HUDEP-2 (cell line): Measurements from ENCODE around the gene HDHD2.

ENCODE experiments used
- DNase-seq, 76 experiments: peaks; one replicate each; lab custom pipeline; 2025; ENCODE audit not compliant: unreplicated experiment in 76 of 76; lab: John Stamatoyannopoulos, UW

HDHD2 gene

DNA sequence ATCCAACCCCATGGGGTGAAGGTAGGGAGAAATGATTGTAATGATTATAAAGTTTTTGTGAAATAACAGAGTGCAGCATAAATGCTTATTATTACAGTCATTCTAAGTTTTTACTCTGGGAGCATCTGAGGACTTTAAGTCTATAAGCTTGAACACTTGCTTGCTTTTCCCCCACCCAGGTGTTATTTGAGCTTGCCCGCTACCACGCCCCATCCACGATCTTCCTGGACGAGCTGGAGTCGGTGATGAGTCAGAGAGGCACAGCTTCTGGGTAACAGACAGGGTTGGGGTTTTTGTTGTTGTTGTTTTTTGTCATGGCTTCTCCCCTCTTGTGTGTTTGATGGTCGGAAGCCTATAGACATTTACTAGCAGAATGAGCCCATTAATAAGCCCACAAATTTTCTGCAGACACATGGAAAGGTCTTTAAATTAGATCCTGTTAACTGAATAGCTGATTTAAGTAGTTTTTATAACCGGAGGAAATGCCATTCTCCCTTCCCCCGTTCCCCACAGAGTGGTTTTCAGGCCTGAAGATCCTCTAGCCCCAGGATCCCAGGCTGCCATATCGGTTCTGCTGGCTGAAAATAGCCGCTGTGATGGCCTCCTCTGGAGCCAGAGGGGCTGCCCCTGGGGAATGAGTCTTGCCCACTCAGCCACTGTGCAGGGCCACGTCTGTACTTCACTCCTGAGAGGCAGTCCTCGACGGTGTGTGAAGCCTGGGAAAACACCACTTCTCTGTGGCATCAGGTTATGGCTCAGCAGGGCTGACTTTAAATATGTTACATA is 75.0 kb downstream of the HDHD2 start:
- no peak for DNase-seq

DNA sequence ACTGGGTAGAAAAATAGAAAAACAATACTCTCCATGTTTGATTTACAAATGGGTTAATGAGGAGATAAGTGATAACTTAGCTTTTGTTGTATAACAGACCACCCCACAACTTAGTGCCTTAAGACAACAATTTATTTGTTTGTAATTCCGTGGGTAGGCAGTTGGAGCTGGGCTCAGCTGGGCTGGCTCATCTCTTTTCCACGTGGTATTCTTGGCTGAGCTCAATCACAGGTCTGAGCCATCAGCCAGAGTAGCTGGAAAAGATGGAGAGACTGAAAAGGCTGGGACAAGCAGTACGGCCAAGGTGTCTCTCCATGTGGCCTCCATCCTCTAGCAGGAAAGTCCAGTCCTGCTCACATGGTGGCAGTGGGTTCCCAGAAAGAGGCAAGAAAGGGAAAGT is 82.7 kb downstream of the HDHD2 start:
- DNase-seq: no peak

DNA sequence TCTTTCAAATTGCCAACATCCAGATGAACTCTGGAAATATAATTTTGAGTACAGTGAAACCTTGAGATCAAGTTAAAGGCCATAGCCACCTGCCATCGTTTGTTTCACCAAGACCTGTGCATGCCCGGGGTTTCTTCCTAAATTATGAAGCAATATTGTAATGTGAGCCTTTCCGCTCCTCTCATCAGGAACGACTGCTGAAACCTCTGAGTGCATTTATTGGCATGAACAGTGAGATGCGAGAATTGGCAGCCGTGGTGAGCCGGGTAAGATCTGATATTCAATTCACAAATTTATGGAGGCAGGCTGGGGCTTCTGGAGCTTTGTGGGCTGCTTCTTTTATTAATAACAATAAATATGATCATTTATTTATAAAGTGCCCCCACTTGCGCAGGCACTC is 87.2 kb downstream of the HDHD2 start:
- DNase-seq: no peak

DNA sequence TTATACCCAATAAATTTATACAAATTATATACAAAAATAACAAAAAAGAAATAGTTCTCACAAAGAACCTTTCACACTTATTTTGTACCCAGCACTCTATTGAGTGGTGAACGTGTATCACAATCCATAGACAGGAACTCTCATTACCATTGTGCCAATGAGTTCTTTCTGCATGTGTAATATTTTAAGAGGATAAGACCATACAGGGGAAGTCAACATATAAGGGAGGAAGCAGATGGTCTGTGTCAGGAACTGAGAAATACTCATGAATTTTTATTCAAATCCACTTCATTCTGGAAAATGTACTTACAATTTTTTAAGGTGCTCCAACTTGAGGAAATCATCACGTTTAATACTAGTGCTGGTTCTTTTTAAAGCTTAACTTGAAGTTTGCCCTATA is 87.8 kb downstream of the HDHD2 start:
- no peak for DNase-seq
